Caco-2 (cell line): ENCODE results near the gene SCYL1. TPM values are rescaled to one million over a fixed set of nuclear protein-coding genes. Genes with fewer than 3 reads are reported as not detected.

Source experiments
- BruUV-seq: library from RNA; stranded (reverse); fragments of 400-500 nt; replicated peaks from 2 replicates; lab custom pipeline; 2021; lab: Mats Ljungman, UMichigan
- CTCF ChIA-PET: fragments of 300-600 bp; sonication (Branson Sonifier 250); formaldehyde crosslinking; loops from one replicate; lab custom pipeline; 2022; ENCODE audit warnings: antibody characterized with exemption; lab: Charles Lee
- POLR2A ChIA-PET: fragments of 300-600 bp; sonication (Branson Sonifier 250); formaldehyde crosslinking; loops from one replicate; lab custom pipeline; 2022; ENCODE audit warnings: antibody characterized with exemption; lab: Charles Lee
- DNase-seq, 2 experiments: peaks; one replicate each; pipeline versions ENCODE4 v3.0.0 to v3.0.0-alpha.2; 2020 to 2022
- H3K27me3 ChIP-seq: replicated peaks from 2 replicates; pipeline ENCODE4 v1.6.0; 2011; ENCODE audit warnings: low read length; ENCODE audit not compliant: control insufficient read depth, insufficient read depth
- H3K36me3 ChIP-seq: 2 replicates; pipeline ENCODE4 v1.5.1; 2011; ENCODE audit warnings: low read length; ENCODE audit not compliant: control insufficient read depth, insufficient read depth
- H3K4me1 ChIP-seq: fragments of 250-450 bp; sonication (Bioruptor Pico); 2 replicates; pipeline ENCODE4 v1.5.1; 2020; ENCODE audit warnings: mild to moderate bottlenecking
- H3K4me3 ChIP-seq: 2 replicates; pipeline ENCODE4 v1.5.1; 2011; ENCODE audit warnings: low read depth, mild to moderate bottlenecking, control low read depth, low read length
- H3K9me3 ChIP-seq: fragments of 250-450 bp; sonication (Bioruptor Pico); 2 replicates; pipeline ENCODE4 v1.5.1; 2020; ENCODE audit warnings: mild to moderate bottlenecking, moderate library complexity
- H3K27ac Mint-ChIP-seq: one replicate; pipeline ENCODE4 v1.8.0; 2022; ENCODE audit warnings: mixed read lengths; ENCODE audit not compliant: unreplicated experiment
- H3K27me3 Mint-ChIP-seq: one replicate; pipeline ENCODE4 v1.8.0; 2022; ENCODE audit warnings: mixed read lengths; ENCODE audit not compliant: insufficient read depth, unreplicated experiment
- H3K36me3 Mint-ChIP-seq: one replicate; pipeline ENCODE4 v1.8.0; 2022; ENCODE audit warnings: mild to moderate bottlenecking, mixed read lengths; ENCODE audit not compliant: insufficient read depth, unreplicated experiment
- H3K4me1 Mint-ChIP-seq: one replicate; pipeline ENCODE4 v1.8.0; 2022; ENCODE audit warnings: low read depth, mixed read lengths; ENCODE audit not compliant: unreplicated experiment
- H3K4me3 Mint-ChIP-seq: one replicate; pipeline ENCODE4 v1.8.0; 2022; ENCODE audit warnings: mild to moderate bottlenecking, moderate library complexity, mixed read lengths; ENCODE audit not compliant: unreplicated experiment
- H3K9me3 Mint-ChIP-seq: one replicate; pipeline ENCODE4 v1.8.0; 2022; ENCODE audit warnings: mixed read lengths; ENCODE audit not compliant: unreplicated experiment
- intact Hi-C: fragments of 100-400 bp; cut with micrococcal nuclease; formaldehyde crosslinking; loops from one replicate; pipeline ENCODE4 v1.10.0; 2022; ENCODE audit not compliant: unreplicated experiment
- total RNA-seq: library from RNA; stranded (reverse); gene quantifications from 2 replicates; pipeline ENCODE4 v1.2.3, GENCODE V29; 2022
- TF ChIP-seq, protein P1 (sequence below), 2 experiments: fragments of 200-600 bp in 1 of 2; IDR thresholded peaks; 1 replicate in 1 of 2; 2 replicates in 1 of 2; pipeline versions ENCODE4 v1.5.1 to v1.8.0; 2011 to 2022; ENCODE audit warnings: antibody characterized with exemption in 1 of 2, control low read depth in 1 of 2, inconsistent platforms in 1 of 2, low read depth in 1 of 2, low read length in 1 of 2, mild to moderate bottlenecking in 1 of 2, moderate library complexity in 1 of 2; ENCODE audit not compliant: insufficient read depth in 1 of 2, severe bottlenecking in 1 of 2, unreplicated experiment in 1 of 2

Gene SCYL1
- total RNA-seq, 1 experiment from 2014 or later: 123 TPM

DNA sequence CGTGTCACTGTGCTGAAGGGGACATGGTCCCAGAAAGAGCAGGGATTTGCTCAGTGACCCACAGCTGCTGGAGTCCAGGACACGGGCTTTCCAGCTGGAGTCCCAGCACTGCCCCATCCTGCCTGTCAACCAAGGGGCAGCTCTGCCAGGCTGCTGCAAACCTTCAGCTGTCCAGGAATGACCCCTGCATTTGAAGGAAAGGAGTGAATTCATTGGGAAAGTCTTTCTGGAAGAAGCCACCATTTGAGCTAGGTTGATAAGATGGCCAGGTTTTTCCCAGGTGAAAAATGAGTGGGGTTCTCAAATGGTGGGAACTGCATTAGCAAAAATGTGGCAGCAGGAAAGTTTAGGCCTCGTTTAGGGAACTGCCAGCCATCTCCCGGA, 61.4 kb downstream of the SCYL1 start:
- H3K36me3 Mint-ChIP-seq: peaks cover 4% of the 10 kb centered on the region
- TF ChIP-seq, protein P1, sequence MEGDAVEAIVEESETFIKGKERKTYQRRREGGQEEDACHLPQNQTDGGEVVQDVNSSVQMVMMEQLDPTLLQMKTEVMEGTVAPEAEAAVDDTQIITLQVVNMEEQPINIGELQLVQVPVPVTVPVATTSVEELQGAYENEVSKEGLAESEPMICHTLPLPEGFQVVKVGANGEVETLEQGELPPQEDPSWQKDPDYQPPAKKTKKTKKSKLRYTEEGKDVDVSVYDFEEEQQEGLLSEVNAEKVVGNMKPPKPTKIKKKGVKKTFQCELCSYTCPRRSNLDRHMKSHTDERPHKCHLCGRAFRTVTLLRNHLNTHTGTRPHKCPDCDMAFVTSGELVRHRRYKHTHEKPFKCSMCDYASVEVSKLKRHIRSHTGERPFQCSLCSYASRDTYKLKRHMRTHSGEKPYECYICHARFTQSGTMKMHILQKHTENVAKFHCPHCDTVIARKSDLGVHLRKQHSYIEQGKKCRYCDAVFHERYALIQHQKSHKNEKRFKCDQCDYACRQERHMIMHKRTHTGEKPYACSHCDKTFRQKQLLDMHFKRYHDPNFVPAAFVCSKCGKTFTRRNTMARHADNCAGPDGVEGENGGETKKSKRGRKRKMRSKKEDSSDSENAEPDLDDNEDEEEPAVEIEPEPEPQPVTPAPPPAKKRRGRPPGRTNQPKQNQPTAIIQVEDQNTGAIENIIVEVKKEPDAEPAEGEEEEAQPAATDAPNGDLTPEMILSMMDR (IDR thresholded peaks at IDR 0.05; ENCODE audit: insufficient read depth in 1 of 2, low read depth in 1 of 2, low read length in 1 of 2, severe bottlenecking in 1 of 2, unreplicated experiment in 1 of 2): no peak
- no peaks in the 10 kb centered on the region for H3K4me1 ChIP-seq
- CTCF ChIA-PET: no interaction called here
- H3K9me3 Mint-ChIP-seq: no peaks in the 10 kb centered on the region
- intact Hi-C loops: no loop called here
- POLR2A ChIA-PET: no interaction called here
- DNase-seq: no peak
- no peak overlapping the region for H3K4me3 ChIP-seq
- H3K4me3 Mint-ChIP-seq: no peak overlapping the region
- no peaks in the 10 kb centered on the region for H3K27me3 Mint-ChIP-seq
- H3K36me3 ChIP-seq: no peaks in the 10 kb centered on the region
- no peak overlapping the region for H3K27ac Mint-ChIP-seq
- no peaks in the 10 kb centered on the region for H3K9me3 ChIP-seq
- H3K27me3 ChIP-seq: no peaks in the 10 kb centered on the region
- no peaks in the 10 kb centered on the region for H3K4me1 Mint-ChIP-seq
- no TSS peak for BruUV-seq

DNA sequence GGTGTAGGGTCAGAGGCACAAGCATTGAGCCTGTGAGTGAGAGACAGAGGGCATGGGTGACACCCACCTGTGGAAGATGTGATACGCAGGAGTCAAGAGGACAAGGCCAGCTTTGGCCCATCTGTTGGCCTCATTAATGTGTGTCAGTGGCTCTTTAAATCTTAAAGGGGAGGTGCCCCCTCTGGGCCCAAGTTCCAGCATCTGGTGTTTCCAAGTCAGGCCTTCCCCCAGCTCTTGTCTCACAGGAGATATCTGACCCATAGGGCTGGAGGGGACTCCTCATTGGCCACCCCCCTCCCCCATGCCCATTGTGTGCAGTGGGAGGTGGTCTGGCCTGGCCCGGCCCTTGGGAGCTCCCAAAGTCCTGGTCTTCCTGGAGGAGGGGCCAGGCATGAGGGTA, 61.8 kb downstream of the SCYL1 start:
- ChIA-PET POLR2A (interaction anchor here (0.5 kb wide), 1 partner anchor 271 kb away, joined by 4 read pairs; the partner anchor contains the start of gene CFL1), CTCF (no interaction called here)
- no peak overlapping the region for H3K27ac Mint-ChIP-seq
- no peaks in the 10 kb centered on the region for H3K9me3 ChIP-seq
- H3K36me3 Mint-ChIP-seq: peaks cover 4% of the 10 kb centered on the region
- no peak overlapping the region for H3K4me3 ChIP-seq
- no peaks in the 10 kb centered on the region for H3K27me3 Mint-ChIP-seq
- no peak for DNase-seq
- TF ChIP-seq, protein P1 (IDR thresholded peaks at IDR 0.05; ENCODE audit: insufficient read depth in 1 of 2, low read depth in 1 of 2, low read length in 1 of 2, severe bottlenecking in 1 of 2, unreplicated experiment in 1 of 2): no peak
- H3K4me3 Mint-ChIP-seq: no peak overlapping the region
- intact Hi-C loops: no loop called here
- no TSS peak for BruUV-seq
- no peaks in the 10 kb centered on the region for H3K4me1 ChIP-seq
- H3K4me1 Mint-ChIP-seq: no peaks in the 10 kb centered on the region
- no peaks in the 10 kb centered on the region for H3K9me3 Mint-ChIP-seq
- H3K27me3 ChIP-seq: no peaks in the 10 kb centered on the region
- H3K36me3 ChIP-seq: no peaks in the 10 kb centered on the region

Other genes starting within 250 kb of the SCYL1 start
- 38.0 and 40.7 TPM in 2 replicates for gene CDC42EP2, start 210.2 kb upstream of the SCYL1 start, total RNA-seq
- 64.2 and 65.3 TPM in 2 replicates for gene DPF2, start 191.2 kb upstream of the SCYL1 start, total RNA-seq
- gene TIGD3, start 170.3 kb upstream of the SCYL1 start, total RNA-seq: 3.0 and 3.2 TPM in 2 replicates
- gene SLC25A45, start 142.4 kb upstream of the SCYL1 start, total RNA-seq: 8.1 and 8.5 TPM in 2 replicates
- 35.1 and 38.2 TPM in 2 replicates for gene FRMD8, start 138.4 kb upstream of the SCYL1 start, total RNA-seq
- 235 and 254 TPM in 2 replicates for gene NEAT1, start 102.3 kb upstream of the SCYL1 start, total RNA-seq
- gene MALAT1, start 26.0 kb upstream of the SCYL1 start, total RNA-seq: 4,797 and 4,914 TPM in 2 replicates
- 87.2 and 91.2 TPM in 2 replicates for gene LTBP3, start 33.3 kb downstream of the SCYL1 start, total RNA-seq
- gene ZNRD2, start 45.4 kb downstream of the SCYL1 start, total RNA-seq: 52.9 and 53.9 TPM in 2 replicates
- 24.0 and 26.9 TPM in 2 replicates for gene FAM89B, start 47.5 kb downstream of the SCYL1 start, total RNA-seq
- 19.2 and 19.6 TPM in 2 replicates for gene EHBP1L1, start 51.0 kb downstream of the SCYL1 start, total RNA-seq
- gene KCNK7, start 70.7 kb downstream of the SCYL1 start, total RNA-seq: 0.39 and 0.49 TPM in 2 replicates
- gene MAP3K11, start 89.1 kb downstream of the SCYL1 start, total RNA-seq: 80.5 and 89.2 TPM in 2 replicates
- gene PCNX3, start 90.7 kb downstream of the SCYL1 start, total RNA-seq: 52.7 and 52.8 TPM in 2 replicates
- 30.5 and 35.1 TPM in 2 replicates for gene SIPA1, start 113.0 kb downstream of the SCYL1 start, total RNA-seq
- gene RELA, start 137.8 kb downstream of the SCYL1 start, total RNA-seq: 51.2 and 54.9 TPM in 2 replicates
- 60.2 and 70.1 TPM in 2 replicates for gene KAT5, start 187.2 kb downstream of the SCYL1 start, total RNA-seq
- gene RNASEH2C, start 195.7 kb downstream of the SCYL1 start, total RNA-seq: 66.7 and 76.4 TPM in 2 replicates